ENCODE data around the gene IRF4.

IRF4 gene

DNA sequence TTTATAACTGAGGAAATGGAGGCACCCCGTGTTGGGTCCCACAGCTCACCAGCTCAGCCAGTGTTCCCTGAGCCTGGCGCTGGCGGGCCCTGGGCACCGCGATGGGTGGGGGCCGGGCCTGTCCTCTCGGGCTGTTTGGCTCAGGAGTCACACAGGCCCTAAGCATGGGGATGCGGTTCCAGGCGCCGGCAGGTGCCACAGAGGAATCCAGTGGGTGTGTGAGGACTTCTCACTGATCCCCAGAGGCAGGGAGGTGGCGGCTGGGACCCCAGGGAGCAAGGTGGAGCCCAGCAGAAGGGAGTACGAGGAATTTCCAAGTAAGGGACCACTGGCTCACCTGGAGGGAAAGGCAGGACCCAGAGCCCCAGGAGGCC is 57.5 kb downstream of the IRF4 start:
- no peak for DNase-seq (ENCODE audit: extremely low spot score)
- ChIA-PET CTCF (no interaction called here), POLR2A (no interaction called here)
- TF ChIP-seq HDGF (IDR thresholded peaks at IDR 0.05; ENCODE audit: borderline replicate concordance), result no peak

DNA sequence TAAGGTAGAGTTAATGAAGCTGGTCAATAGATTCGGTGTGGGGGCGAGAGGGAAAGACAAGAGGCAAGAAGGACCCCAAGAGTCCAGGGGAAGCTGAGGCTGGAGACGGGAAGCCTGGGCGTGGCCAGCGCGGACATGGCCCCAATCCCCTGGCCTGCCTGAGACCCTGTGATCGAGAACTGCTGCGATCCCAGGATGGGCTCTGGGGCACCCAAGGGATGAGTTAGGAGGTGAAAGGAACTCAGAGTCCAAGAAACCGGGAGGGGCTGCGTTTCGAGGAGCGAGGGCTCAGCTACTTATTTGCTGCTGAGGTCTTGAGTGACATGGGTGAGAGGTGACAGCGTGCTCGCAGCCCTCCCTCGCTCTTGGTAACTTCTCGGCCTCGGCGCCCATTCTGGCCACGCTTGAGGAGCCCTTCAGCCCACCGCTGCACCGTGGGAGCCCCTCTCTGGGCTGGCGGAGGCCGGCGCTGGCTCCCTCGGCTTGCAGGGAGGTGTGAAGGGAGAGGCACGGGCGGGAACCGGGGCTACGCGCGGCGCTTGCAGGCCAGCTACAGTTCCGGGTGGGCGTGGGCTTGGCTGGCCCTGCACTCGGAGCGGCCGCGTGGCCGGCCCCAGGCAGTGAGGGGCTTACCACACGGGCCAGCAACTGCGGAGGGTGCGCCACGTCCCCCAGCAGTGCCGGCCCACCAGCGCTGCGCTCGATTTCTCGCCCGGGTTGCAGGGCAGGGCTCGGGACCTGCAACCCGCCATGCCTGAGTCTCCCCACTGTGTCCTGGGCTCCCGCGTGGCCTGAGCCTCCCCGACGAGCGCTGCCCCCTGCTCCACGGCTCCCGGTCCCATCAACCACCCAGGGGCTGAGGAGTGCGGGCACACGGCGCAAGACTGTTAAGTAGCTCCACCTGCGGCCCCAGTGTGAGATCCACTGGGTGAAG is 58.2 kb downstream of the IRF4 start:
- no peak for TF ChIP-seq FOXK2 (IDR thresholded peaks at IDR 0.05)
- TF ChIP-seq FOXA1 (IDR thresholded peaks at IDR 0.05), result no peak
- TF ChIP-seq SUZ12 (IDR thresholded peaks at IDR 0.05), result no peak
- TF ChIP-seq HDGF (IDR thresholded peaks at IDR 0.05; ENCODE audit: borderline replicate concordance), result no peak
- no peak for TF ChIP-seq TARDBP (IDR thresholded peaks at IDR 0.05)
- no peak for TF ChIP-seq BHLHE40 (IDR thresholded peaks at IDR 0.05; ENCODE audit: borderline replicate concordance)
- no peak for TF ChIP-seq L3MBTL2 (conservative IDR thresholded peaks at IDR 0.05)
- CTCF ChIA-PET, result no interaction called here
- POLR2A ChIA-PET, result no interaction called here
- no peak for DNase-seq (ENCODE audit: extremely low spot score)

DNA sequence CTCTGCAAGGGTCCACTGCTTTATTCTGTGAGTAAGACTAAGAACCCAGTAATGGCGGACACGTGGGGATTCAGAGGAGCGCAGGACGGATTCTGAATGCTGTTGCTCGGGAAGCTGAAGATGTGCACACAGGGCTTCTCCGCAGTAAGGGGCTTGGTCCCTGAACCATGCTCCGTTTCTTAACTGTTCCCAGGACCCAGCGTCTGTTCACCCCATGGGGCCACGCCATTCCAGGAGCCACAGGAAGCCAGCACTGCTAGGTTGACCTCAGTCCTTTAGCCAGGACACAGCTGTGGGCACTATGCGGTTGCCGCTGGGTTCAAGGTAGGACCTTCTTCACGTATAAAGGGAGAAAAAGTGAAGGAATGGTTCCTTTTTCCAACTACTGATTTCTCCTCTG is 59.8 kb downstream of the IRF4 start:
- POLR2A ChIA-PET, result no interaction called here
- no peak for TF ChIP-seq FOXA1 (IDR thresholded peaks at IDR 0.05)
- TF ChIP-seq TARDBP (IDR thresholded peaks at IDR 0.05), result no peak
- DNase-seq (ENCODE audit: extremely low spot score), result no peak
- CTCF ChIA-PET, result no interaction called here

DNA sequence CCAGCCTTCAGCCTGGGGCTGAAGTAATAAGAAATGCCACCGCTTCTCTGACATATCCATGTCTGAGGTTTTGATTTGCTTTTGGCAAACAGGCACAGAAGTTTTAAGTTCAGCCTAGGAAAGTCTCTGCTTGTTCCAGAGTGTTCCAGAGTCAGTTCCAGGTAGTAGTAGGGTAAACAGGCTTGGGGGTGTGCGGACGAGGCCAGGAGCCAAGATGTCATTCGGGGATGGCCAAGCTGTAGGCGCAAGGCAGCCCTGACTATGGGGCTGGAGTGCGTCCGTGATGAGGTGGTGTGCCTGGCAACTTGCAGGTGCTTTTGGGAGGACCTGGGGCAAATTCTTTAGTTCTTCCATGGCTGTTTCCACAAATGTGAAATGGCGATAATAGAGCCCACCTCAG is 60.3 kb downstream of the IRF4 start:
- ChIA-PET CTCF (no interaction called here), POLR2A (no interaction called here)
- no peak for DNase-seq (ENCODE audit: extremely low spot score)
- TF ChIP-seq FOXM1 (IDR thresholded peaks at IDR 0.05; ENCODE audit: borderline replicate concordance) (no peak), ELF4 (IDR thresholded peaks at IDR 0.05) (no peak), LEF1 (IDR thresholded peaks at IDR 0.05; ENCODE audit: borderline replicate concordance) (no peak), ARNT (IDR thresholded peaks at IDR 0.05) (no peak), TARDBP (IDR thresholded peaks at IDR 0.05) (no peak), NFRKB (IDR thresholded peaks at IDR 0.05) (no peak), SUZ12 (IDR thresholded peaks at IDR 0.05) (no peak), CTBP1 (IDR thresholded peaks at IDR 0.05; ENCODE audit: borderline replicate concordance) (no peak), FOXA1 (IDR thresholded peaks at IDR 0.05) (no peak), HDGF (IDR thresholded peaks at IDR 0.05; ENCODE audit: borderline replicate concordance) (no peak), L3MBTL2 (conservative IDR thresholded peaks at IDR 0.05) (no peak), FOXK2 (IDR thresholded peaks at IDR 0.05) (no peak), BHLHE40 (IDR thresholded peaks at IDR 0.05; ENCODE audit: borderline replicate concordance) (no peak), SP1 (IDR thresholded peaks at IDR 0.05) (no peak), ZNF384 (IDR thresholded peaks at IDR 0.05) (no peak)
- TF ChIP-seq, protein P1, sequence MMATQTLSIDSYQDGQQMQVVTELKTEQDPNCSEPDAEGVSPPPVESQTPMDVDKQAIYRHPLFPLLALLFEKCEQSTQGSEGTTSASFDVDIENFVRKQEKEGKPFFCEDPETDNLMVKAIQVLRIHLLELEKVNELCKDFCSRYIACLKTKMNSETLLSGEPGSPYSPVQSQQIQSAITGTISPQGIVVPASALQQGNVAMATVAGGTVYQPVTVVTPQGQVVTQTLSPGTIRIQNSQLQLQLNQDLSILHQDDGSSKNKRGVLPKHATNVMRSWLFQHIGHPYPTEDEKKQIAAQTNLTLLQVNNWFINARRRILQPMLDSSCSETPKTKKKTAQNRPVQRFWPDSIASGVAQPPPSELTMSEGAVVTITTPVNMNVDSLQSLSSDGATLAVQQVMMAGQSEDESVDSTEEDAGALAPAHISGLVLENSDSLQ (IDR thresholded peaks at IDR 0.05), result no peak

DNA sequence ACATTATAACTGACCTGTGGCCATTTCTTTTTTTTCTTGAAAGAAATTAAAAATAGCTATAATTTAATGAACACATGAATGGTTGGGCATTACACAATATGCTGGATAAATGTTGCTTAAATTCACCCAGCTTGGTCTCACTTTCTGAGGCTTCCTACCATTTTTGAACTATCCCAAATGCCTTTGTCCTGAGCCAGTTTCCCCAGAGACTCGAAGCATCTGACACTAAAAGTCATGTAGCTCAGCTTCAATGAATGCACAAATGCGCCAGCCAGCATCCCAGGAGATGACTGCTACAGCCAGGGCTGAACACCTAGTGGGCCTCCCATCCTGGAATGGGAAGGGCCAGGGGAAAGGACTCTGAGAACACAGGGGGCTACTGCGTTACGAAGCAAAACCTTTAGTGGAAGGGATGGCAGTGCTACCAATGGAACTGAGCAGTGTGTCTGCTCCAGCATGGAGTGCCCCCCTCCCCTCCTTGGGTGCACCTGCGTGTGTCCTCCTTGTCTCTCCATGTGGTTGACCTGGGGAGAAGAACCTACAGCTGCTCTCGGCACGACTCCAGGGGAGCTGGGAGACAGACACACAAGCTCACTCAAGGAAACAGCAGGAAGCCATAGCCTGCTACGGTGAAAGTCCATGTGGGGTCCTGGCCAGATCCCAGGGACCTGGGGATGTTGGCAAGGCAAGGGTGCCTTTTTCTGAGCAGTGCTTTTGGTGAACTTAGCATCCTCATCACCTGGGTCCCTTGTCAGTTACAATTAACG is 60.9 kb downstream of the IRF4 start:
- DNase-seq (ENCODE audit: extremely low spot score), result no peak
- CTCF ChIA-PET, result no interaction called here
- TF ChIP-seq FOXA1 (IDR thresholded peaks at IDR 0.05), result no peak
- TF ChIP-seq ELF4 (IDR thresholded peaks at IDR 0.05), result no peak
- no peak for TF ChIP-seq FOXK2 (IDR thresholded peaks at IDR 0.05)
- TF ChIP-seq LEF1 (IDR thresholded peaks at IDR 0.05; ENCODE audit: borderline replicate concordance), result no peak
- TF ChIP-seq TARDBP (IDR thresholded peaks at IDR 0.05), result no peak
- no peak for TF ChIP-seq ZNF384 (IDR thresholded peaks at IDR 0.05)
- TF ChIP-seq HDGF (IDR thresholded peaks at IDR 0.05; ENCODE audit: borderline replicate concordance), result no peak
- POLR2A ChIA-PET, result no interaction called here

DNA sequence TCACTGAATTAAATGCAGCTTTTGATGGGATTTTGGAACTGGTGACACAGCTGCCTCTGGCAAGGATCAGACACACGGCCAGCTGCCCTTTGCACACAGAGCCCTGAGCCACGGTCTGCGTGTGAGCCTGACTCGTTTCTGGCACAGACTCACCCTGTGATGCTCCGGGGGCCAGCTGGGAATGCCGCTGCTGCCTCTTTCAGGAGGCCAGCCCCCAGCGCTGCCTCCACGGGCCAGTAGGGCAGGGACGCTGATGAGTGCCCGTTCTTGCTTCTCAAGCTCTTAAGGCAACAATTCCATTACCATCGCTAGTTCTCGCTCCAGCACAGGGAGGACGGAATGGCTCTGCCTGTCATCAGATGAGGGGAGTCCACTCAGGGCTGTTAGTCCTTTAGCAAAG is 61.6 kb downstream of the IRF4 start:
- no peak for TF ChIP-seq FOXM1 (IDR thresholded peaks at IDR 0.05; ENCODE audit: borderline replicate concordance)
- no peak for TF ChIP-seq BHLHE40 (IDR thresholded peaks at IDR 0.05; ENCODE audit: borderline replicate concordance)
- no peak for TF ChIP-seq LEF1 (IDR thresholded peaks at IDR 0.05; ENCODE audit: borderline replicate concordance)
- no peak for TF ChIP-seq L3MBTL2 (conservative IDR thresholded peaks at IDR 0.05)
- no peak for TF ChIP-seq ELF4 (IDR thresholded peaks at IDR 0.05)
- no peak for TF ChIP-seq ARNT (IDR thresholded peaks at IDR 0.05)
- TF ChIP-seq, protein P1 (IDR thresholded peaks at IDR 0.05), result no peak
- TF ChIP-seq NFRKB (IDR thresholded peaks at IDR 0.05), result no peak
- no peak for TF ChIP-seq SUZ12 (IDR thresholded peaks at IDR 0.05)
- TF ChIP-seq ZNF384 (IDR thresholded peaks at IDR 0.05), result no peak
- TF ChIP-seq HDGF (IDR thresholded peaks at IDR 0.05; ENCODE audit: borderline replicate concordance), result no peak
- no peak for TF ChIP-seq SP1 (IDR thresholded peaks at IDR 0.05)
- no peak for TF ChIP-seq CTBP1 (IDR thresholded peaks at IDR 0.05; ENCODE audit: borderline replicate concordance)
- TF ChIP-seq TARDBP (IDR thresholded peaks at IDR 0.05), result no peak
- no peak for DNase-seq (ENCODE audit: extremely low spot score)
- POLR2A ChIA-PET, result no interaction called here
- CTCF ChIA-PET, result no interaction called here

All from HEK293T (cell line).